Fibroblast of the conjunctiva (primary cell): ENCODE results near the gene RNF31.

Experiments
- DNase-seq: peaks from one replicate; pipeline ENCODE4 v3.0.0-alpha.2; 2010; ENCODE audit warnings: low read depth

RNF31 gene

DNA sequence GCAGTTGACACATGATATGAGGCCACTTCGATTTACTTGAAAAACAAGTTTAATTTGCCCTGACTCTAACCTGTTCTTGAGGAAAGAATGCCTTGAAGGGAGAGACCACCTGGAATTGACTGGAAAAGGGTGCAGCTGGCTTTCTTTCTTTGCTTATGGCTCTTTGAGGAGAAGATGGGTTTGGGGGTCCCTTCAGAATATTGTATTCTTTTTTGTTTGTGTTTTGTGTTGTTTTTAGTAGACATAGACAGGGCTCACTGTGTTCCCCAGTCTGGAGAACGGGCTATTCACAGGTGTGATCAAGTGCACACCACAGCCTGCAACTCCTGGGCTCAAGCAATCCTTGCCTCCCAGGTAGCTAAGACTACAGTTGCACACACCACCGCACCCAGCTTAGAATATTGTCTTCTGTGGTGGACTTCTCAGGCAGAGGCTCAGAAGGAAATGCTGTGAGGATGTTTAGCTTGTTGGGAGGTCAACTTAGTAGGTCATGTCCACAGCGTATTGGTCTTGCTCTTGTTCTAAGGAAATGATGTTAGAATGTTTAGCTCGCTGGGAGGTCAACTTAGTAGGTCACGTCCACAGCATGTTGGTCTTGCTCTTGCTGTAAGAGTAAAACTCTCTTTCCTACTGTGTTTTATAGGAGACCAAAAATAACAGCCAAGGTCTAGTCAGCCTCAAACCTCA lies 31.0 kb upstream of the RNF31 start:
- no peak for DNase-seq

DNA sequence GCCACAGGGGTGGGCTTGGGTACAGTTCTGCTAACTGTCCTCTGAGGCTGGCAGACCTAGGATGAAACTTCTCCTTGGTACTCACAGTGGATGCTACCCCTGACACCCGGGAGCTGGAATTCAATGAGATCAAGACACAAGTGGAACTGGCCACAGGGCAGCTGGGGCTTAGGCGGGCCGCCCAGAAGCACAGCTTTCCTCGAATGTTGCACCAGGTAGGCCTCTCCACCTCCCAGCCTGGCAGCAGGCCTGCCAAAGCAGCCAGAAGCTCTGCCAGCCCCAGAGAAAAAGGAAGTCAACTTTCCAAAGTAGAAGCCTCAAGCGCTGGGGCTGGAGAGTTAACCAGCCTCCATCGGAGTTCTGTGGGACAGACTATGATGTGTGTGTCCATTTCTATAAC lies 30.1 kb upstream of the RNF31 start:
- no peak for DNase-seq

DNA sequence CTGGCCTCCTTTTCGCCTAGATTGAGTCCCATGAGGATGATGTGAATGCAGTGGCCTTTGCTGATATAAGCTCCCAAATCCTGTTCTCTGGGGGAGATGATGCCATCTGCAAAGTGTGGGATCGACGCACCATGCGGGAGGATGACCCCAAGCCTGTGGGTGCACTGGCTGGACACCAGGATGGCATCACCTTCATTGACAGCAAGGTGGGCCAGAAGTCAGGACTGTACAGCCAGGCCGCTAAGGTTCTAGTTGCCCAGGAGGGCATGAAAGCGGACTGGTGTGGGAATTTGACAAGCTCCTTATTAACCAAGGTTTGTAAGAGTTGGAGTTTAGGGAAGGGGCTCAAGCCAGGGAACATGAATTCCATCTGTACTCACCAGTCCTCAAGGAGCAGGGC lies 27.6 kb upstream of the RNF31 start:
- no peak for DNase-seq

DNA sequence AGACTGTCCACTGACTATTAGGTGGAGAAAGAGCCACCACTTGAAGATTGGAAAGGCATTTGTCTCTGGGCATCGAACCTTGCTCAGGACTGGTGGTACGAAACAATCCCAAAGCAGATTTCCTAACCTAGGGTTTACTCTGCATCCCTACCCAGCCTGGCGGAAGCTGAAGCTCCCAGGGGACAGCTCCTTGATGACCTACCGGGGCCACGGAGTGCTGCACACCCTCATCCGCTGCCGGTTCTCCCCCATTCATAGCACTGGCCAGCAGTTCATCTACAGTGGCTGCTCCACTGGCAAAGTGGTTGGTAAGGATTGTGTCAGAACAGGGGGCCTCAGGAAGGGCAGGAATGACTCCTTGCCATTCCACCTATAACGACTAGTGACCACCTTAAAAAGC lies 26.1 kb upstream of the RNF31 start:
- DNase-seq: no peak

DNA sequence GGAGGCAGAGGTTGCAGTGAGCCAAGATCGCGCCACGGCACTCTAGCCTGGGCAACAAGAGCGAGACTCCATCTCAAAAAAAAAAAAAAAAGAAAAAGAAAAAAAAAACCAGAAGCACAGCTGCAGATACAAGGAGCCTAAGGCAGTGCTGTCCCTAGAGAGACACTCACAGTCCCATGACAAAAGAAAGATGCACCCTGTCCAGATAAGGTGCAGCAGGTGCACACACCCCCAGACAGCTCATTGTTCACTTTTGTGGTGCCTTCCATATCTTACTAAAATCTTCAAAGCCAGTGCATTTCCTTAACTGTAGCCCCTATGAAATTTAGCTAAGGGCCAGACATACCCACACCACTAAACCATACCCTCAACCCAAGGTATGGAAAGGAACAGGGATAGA lies 24.9 kb upstream of the RNF31 start:
- DNase-seq: no peak

DNA sequence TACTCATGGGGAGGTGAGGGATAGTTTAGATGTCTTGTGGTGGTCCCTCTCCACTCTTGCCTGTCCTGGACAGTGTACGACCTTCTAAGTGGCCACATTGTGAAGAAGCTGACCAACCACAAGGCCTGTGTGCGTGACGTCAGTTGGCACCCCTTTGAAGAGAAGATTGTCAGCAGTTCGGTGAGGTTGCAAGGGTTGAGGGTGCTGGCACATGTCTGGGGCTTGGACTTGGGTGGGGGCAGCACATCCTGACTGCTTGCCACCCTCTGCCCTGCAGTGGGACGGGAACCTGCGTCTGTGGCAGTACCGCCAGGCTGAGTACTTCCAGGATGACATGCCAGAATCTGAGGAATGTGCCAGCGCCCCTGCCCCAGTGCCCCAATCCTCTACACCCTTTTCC lies 24.4 kb upstream of the RNF31 start:
- no peak for DNase-seq

DNA sequence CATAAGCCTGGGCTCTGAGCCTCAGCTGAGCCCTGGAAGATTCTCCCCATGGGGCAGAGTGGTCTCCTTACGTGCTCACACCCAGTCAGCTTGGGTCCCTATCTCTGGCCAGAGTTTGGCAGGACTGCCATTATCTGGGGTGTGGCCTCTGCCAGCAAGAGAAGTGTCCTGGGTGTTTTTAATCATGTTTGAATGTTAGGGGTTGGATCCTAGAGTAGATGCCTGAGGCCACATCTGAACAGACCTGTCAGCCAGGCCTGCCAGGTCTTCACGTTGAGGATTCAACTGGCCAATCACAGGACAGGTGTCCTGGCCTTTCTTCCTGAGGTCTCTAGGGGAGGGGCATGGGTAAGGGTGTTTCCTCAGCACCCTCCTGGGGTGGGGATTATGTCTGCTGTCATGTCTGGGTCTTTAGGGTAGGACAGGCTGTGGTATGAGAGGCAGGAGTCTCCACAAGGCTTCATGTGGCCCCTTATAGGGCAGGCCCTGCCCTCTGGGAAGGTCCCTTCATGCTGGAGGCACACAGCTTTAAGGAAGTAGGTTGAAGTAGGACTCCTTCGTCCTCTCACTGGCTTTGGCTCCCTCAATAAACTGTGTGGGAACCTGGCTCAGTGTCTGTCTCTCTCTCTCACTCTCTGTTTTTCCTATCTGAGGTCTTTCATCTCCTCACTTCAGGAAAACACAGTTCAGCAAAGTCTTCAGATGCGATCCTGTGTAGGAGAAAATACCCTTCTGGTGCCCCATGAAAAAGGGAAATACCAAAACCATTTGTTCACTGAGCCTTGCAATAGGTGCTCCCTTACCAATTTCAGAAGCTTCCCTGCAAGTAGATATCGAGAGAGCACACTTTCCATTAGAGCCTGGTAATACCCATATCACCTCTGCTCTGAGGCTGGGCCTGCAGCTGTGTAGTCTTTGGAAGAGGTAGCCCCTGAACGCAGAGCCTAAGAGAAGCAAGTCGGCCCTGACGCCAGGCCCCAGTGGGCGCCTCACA lies 23.6 kb upstream of the RNF31 start:
- no peak for DNase-seq

DNA sequence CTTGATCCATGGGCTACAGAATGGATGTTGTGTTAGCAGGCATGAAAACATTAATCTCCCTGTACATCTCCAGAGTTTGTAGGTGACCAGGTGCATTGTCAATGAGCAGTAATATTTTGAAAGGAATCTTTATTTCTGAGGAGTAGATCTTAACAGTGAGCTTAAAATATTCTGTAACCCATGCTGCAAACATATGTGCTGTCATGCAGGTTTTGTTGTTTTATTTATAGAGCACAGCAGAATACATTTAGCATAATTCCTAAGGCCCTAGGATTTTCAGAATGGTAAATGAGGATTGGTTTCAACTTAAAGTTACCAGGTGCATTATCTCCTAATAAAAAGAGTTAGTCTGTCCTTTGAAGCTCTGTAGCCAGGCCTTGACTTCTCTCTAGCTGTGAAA lies 20.4 kb upstream of the RNF31 start:
- no peak for DNase-seq

DNA sequence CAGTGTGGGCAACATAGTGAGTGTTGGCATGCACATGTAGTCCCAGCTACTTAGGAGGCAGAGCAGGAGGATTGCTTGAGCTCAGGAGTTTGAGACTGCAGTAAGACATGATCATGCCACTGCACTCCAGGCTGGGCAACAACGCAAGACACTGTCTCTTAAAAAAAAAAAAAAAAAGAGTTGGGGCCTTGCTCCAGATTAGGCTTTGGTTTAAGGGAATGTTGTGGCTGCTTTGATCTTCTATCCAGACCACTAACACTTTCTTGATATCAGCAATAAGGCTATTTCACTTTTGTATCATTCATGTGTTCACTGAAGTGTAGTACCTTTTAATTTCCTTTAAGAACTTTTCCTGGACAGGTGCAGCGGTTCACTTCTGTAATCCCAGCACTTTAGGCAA lies 19.6 kb upstream of the RNF31 start:
- no peak for DNase-seq

DNA sequence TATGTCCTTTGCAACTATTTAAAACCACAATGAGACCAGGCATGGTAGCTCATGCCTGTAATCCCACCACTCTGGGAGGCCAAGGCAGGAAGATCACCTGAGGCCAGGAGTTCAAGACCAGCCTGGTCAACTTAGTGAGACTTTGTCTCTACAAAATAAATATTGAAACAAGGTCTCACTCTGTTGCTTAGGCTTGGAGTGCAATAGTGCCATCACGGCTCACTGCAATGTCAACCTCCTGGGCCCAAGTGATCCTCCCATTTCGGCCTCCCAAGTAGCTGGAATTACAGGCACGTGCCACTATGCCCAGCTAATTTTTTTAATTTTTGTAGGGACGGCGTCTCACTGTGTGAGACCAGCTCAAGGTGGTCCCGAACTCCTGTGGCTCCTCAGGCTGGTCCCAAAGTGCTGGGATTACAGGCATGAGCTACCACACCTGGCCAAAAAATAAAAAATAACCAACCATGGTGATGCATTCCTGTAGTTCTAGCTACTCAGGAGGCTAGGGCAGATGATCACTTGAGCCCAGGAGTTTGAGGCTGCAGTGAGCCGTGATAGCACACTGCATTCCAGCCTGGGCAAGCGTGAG lies 17.8 kb upstream of the RNF31 start:
- no peak for DNase-seq

DNA sequence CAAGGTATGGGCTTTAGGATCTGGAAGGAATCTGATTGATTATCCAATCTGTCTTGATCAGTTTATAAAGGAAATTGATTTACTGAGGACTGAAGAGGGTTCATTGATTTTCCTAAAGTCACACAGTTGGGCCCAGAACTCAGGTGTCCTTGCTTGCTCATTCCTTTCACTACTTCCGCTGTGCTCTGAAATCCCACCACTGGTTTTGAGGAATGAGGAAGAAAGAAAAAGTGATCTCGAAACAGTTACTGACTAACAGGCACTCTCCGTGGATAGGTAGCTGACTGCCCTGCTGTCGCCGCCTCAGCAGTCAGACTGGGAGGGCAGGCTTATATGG lies 16.9 kb upstream of the RNF31 start, which contains the start of gene FITM1:
Gene FITM1 (plus strand): TSS at position 280 of the 337 bp plus-strand sequence. CDS start 905 bp downstream, outside the sequence.
- no peak for DNase-seq

DNA sequence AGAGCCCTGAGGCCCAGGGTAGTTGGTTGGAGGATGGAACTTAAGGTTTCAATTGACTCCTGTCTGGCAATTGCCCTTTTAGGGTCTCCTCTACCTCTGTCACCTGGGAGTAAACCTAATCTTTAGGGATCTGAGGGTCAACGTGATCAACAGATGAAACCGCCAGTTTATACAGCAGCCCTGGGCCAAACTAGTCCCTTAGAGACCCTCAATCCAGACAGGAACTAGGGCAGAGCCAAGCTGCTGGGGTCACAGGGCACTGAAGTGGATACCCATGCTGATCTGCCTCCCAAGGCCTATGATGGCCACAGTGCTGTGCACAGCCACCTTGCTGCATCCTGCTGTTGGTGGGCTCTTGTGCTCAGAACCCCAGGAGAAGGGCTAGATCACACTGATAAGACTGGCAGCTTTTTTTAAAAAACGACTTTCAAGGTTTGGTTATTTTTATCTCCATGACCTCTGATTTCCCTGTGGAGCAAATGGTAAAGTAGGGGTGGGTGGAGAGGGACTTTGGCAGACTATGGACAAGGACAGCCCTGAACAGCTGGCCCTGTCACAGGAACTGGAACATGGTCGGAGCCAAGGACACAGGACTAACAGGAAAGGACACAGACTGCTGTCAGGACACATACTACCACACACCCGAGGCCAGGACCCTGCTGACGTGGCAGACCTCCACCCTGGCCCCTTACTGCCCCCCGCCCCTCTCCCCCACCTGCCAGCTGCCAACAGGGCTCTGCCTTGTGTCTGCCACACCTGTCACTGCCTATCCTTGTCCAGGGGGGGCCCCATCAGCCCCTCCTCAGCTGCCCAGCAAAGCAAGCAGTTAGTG lies 16.4 kb upstream of the RNF31 start:
- no peak for DNase-seq

DNA sequence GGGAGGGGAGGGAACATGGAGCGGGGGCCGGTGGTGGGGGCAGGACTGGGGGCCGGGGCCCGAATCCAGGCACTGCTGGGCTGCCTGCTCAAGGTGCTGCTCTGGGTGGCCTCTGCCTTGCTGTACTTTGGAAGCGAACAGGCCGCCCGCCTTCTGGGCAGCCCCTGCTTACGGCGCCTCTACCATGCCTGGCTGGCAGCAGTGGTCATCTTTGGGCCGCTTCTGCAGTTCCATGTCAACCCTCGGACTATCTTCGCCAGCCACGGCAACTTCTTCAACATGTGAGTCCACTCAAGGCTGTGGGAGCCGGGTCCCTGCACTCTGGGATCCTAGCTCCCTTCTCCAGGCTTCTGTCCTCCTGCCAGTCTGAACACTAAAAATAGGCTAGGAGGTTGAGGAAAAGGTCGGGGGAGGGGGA lies 15.7 kb upstream of the RNF31 start:
- DNase-seq: no peak

DNA sequence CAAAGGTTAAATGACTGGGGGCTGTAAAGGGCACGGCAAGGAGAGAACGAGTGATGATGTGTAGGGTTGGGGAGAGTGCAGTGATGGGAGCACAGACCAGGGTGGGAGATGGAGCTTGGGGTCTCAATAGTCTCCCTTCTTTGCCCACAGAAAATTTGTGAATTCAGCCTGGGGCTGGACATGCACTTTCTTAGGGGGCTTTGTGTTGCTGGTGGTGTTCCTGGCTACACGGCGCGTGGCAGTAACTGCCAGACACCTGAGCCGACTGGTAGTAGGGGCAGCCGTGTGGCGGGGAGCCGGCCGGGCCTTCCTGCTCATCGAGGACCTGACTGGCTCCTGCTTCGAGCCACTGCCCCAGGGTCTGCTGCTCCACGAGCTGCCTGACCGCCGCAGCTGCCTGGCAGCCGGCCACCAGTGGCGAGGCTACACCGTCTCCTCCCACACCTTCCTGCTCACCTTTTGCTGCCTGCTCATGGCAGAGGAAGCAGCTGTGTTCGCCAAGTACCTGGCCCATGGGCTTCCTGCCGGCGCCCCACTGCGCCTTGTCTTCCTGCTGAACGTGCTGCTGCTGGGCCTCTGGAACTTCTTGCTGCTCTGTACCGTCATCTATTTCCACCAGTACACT lies 15.1 kb upstream of the RNF31 start:
- DNase-seq: no peak

DNA sequence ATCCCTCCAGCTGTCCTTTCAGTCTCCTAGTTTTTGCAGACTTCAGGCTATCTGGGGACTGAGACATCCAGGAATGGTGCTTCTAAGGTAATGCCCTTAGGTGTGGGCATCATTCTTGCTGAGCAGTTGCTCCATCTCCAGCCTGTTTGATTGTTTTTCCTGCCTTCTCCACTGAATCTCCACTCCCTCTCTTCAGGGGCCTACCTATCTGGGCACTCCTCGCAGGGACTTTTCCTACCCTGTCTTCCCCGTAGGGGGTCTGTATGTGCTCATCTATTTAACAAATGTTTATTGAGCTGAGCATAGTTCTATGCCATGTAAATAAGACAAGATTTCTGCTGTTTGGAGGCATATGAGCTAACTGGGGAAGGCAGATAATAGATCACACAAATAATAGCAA lies 14.3 kb upstream of the RNF31 start:
- no peak for DNase-seq

DNA sequence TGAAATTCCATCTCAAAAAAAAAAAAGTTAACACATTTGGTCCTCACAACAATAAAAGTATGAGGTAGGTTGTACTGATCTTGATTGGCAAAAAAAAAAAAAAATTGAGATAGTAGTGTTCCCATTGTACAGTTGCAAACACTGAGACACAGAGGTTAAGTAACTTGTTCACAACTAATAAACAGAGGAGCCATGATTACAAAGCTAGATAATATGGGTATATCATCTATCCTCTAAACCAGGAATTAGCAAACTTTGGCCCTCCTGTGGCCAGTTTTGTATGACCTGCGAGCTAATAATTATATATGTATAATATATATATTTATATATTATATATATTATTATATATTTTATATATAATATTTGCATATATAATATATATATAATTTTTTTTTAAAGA lies 13.6 kb upstream of the RNF31 start:
- no peak for DNase-seq

DNA sequence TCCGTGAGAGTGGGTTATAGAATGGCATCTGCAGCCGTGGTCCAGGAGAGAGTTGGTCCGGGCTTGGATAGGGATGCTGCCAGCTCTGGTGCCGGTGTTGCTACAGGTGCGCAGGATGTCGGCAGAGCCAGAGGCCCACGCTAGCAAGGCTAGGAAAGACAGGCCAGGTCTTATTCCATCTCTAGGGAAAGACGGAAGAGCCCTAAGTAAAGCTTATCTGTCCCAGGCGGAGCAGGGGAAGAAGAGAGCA lies 11.8 kb upstream of the RNF31 start:
- no peak for DNase-seq

DNA sequence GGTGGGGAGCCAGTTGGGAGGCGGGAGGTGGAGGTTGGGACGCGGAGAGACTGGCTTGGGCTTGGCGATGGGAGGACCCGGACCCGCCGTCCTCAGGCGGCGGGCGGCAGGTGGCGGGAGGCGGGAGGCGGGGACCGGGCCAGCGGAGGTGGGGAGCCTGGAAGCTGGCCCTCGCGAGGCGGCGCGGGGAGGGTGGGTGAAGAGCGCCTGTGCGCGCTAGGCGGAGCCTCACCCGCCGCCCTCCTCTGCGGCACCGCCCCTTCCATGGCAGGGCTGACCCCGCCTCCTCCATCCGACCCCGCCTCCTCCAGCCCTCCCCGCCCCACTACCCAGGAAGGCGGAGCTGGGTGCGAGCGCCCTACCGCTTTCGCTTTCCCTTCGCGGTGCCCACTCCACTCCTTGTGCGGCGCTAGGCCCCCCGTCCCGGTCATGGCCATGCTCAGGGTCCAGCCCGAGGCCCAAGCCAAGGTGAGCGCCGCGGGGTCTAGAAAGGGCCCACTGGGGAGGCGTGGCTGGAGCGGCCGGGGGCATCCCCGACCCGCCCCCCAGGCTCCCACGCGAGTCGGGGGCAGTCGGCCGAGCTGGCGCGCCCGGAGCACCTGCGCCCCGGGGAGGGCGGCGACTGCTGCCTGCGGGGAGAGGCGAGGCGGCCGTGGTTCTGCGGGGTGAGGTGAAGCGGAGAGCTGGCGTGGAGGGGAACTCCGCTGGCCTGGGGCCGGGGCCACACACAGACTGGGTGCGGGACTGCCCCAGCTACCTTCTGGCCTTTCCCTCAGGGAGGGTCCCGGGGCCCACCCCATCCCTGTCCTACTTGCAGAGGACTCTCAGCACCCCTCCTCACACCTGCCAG lies 11.2 kb upstream of the RNF31 start, which contains the start of gene PSME1:
Gene PSME1 (plus strand): TSS at position 361 of the 850 bp plus-strand sequence. CDS start 69 bp downstream, at position 430.
- DNase-seq: peak; percentile 75

DNA sequence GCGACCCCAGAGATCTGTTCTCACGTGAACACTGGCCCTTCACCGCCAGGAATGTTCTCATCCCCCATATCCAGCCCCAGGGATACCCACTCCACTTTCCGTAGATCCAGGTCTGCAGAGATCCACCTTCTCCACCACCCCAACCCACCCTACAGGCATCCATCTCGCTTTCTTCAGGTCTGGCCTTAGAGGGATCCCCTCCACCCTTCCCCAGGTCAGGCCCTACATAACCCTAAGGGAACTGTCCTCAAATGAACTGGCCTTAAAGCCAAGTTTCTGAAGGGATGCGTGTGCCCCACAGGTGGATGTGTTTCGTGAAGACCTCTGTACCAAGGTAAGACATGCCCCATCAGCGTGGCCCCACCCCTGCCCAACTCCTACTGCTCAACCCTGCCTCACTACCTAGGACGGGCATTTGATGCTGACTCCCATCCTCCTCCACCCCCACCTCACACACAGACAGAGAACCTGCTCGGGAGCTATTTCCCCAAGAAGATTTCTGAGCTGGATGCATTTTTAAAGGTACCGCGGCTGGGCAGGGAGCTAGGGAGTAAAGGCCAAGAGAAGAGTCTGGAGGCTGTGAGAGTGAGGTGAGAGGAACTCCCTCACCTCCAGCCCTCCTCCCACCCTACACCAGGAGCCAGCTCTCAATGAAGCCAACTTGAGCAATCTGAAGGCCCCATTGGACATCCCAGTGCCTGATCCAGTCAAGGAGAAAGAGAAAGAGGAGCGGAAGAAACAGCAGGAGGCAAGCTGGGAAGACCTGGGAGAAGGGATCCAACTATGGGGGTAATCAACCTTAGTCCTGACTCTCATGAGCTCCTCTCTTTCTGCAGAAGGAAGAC lies 10.4 kb upstream of the RNF31 start:
- no peak for DNase-seq
